HEK293T (cell line): ENCODE results near the gene P4HA1.

ENCODE experiments used
- ELF4 ChIP-seq: fragments of 450-650 bp; IDR thresholded peaks from 2 replicates; pipeline ENCODE4 v1.6.1; 2017; ENCODE audit warnings: antibody characterized with exemption
- NFRKB ChIP-seq: fragments of 450-650 bp; IDR thresholded peaks from 2 replicates; pipeline ENCODE4 v1.6.1; 2016; ENCODE audit warnings: mild to moderate bottlenecking, moderate library complexity
- SP1 ChIP-seq: fragments of 450-650 bp; IDR thresholded peaks from 2 replicates; pipeline ENCODE4 v1.6.1; 2017

GRCh38 chr10:73073627-73074026, 23.0 kb downstream of the P4HA1 start:
- TF ChIP-seq NFRKB (no peak), ELF4 (no peak), SP1 (no peak)
